Mucosa of stomach (tissue), 1 donor: ENCODE data around the gene SYNC.
A peak's percentile ranks its signal among the peaks of the same experiment; 100 is the strongest.

Source experiments
- H3K27me3 ChIP-seq: one replicate; pipeline ENCODE4 v1.7.0; 2013; ENCODE audit warnings: mild to moderate bottlenecking, low read length; ENCODE audit not compliant: control insufficient read depth, insufficient read depth
- H3K36me3 ChIP-seq: one replicate; pipeline ENCODE4 v1.7.0; 2013; ENCODE audit warnings: low read length; ENCODE audit not compliant: control insufficient read depth, insufficient read depth
- H3K4me1 ChIP-seq: one replicate; pipeline ENCODE4 v1.7.0; 2013; ENCODE audit warnings: mild to moderate bottlenecking, low read length; ENCODE audit not compliant: control insufficient read depth, insufficient read depth
- H3K4me3 ChIP-seq: one replicate; pipeline ENCODE4 v1.7.0; 2013; ENCODE audit warnings: low read length
- H3K9ac ChIP-seq: one replicate; pipeline ENCODE4 v1.7.0; 2013; ENCODE audit warnings: mild to moderate bottlenecking, low read length, moderate library complexity
- H3K9me3 ChIP-seq: one replicate; pipeline ENCODE4 v1.7.0; 2013; ENCODE audit warnings: mild to moderate bottlenecking, low read length, moderate library complexity; ENCODE audit not compliant: control insufficient read depth
- donor health status: Pancreatic carcinoma.

The SYNC gene

GRCh38 chr1:32741059-32741412 lies 38.5 kb upstream of the SYNC start:
- Histone ChIP-seq H3K4me1 (peaks cover 52% of the 10 kb centered on the region), H3K36me3 (no peaks in the 10 kb centered on the region), H3K9me3 (no peaks in the 10 kb centered on the region), H3K9ac (peak overlapping the region; percentile 88), H3K4me3 (no peak overlapping the region), H3K27me3 (no peaks in the 10 kb centered on the region)

GRCh38 chr1:32736812-32737791 lies 34.5 kb upstream of the SYNC start:
- Histone ChIP-seq H3K4me3 (no peak overlapping the region), H3K27me3 (no peaks in the 10 kb centered on the region), H3K4me1 (peaks cover 34% of the 10 kb centered on the region), H3K36me3 (no peaks in the 10 kb centered on the region), H3K9ac (peak overlapping the region; percentile 5), H3K9me3 (no peaks in the 10 kb centered on the region)

GRCh38 chr1:32733582-32734321 lies 31.2 kb upstream of the SYNC start:
- no peak overlapping the region for H3K4me3 ChIP-seq
- no peaks in the 10 kb centered on the region for H3K9me3 ChIP-seq
- no peaks in the 10 kb centered on the region for H3K27me3 ChIP-seq
- peak overlapping the region; percentile 29 for H3K9ac ChIP-seq
- H3K36me3 ChIP-seq, result no peaks in the 10 kb centered on the region
- H3K4me1 ChIP-seq, result peaks cover 37% of the 10 kb centered on the region

- Histone ChIP-seq H3K36me3 (no peaks in the 10 kb centered on the region), H3K27me3 (no peaks in the 10 kb centered on the region), H3K4me3 (no peak overlapping the region), H3K4me1 (peaks cover 38% of the 10 kb centered on the region), H3K9me3 (no peaks in the 10 kb centered on the region), H3K9ac (no peak overlapping the region)
Observed at GRCh38 chr1:32729254-32730046, 26.9 kb upstream of the SYNC start.

GRCh38 chr1:32728413-32729077 lies 26.0 kb upstream of the SYNC start:
- no peaks in the 10 kb centered on the region for H3K9me3 ChIP-seq
- no peak overlapping the region for H3K4me3 ChIP-seq
- H3K27me3 ChIP-seq, result no peaks in the 10 kb centered on the region
- H3K9ac ChIP-seq, result no peak overlapping the region
- peaks cover 34% of the 10 kb centered on the region for H3K4me1 ChIP-seq
- no peaks in the 10 kb centered on the region for H3K36me3 ChIP-seq

GRCh38 chr1:32727876-32728275 lies 25.3 kb upstream of the SYNC start:
- peaks cover 31% of the 10 kb centered on the region for H3K4me1 ChIP-seq
- H3K4me3 ChIP-seq, result no peak overlapping the region
- no peaks in the 10 kb centered on the region for H3K27me3 ChIP-seq
- no peak overlapping the region for H3K9ac ChIP-seq
- H3K36me3 ChIP-seq, result no peaks in the 10 kb centered on the region
- no peaks in the 10 kb centered on the region for H3K9me3 ChIP-seq

- H3K27me3 ChIP-seq, result no peaks in the 10 kb centered on the region
- H3K36me3 ChIP-seq, result no peaks in the 10 kb centered on the region
- peaks cover 24% of the 10 kb centered on the region for H3K4me1 ChIP-seq
- H3K9ac ChIP-seq, result no peak overlapping the region
- H3K4me3 ChIP-seq, result no peak overlapping the region
- H3K9me3 ChIP-seq, result no peaks in the 10 kb centered on the region
Observed at GRCh38 chr1:32725615-32725982, 23.0 kb upstream of the SYNC start.

GRCh38 chr1:32724678-32725614 lies 22.4 kb upstream of the SYNC start:
- H3K27me3 ChIP-seq, result no peaks in the 10 kb centered on the region
- H3K4me1 ChIP-seq, result peaks cover 20% of the 10 kb centered on the region
- no peak overlapping the region for H3K4me3 ChIP-seq
- H3K9me3 ChIP-seq, result no peaks in the 10 kb centered on the region
- H3K36me3 ChIP-seq, result no peaks in the 10 kb centered on the region
- no peak overlapping the region for H3K9ac ChIP-seq

GRCh38 chr1:32719681-32720275 lies 17.2 kb upstream of the SYNC start:
- Histone ChIP-seq H3K9me3 (no peaks in the 10 kb centered on the region), H3K36me3 (no peaks in the 10 kb centered on the region), H3K4me3 (no peak overlapping the region), H3K27me3 (no peaks in the 10 kb centered on the region), H3K4me1 (peaks cover 27% of the 10 kb centered on the region), H3K9ac (peak overlapping the region; percentile 31)

- H3K4me3 ChIP-seq, result no peak overlapping the region
Observed at GRCh38 chr1:32718527-32718926, 16.0 kb upstream of the SYNC start.

More at GRCh38 chr1:32718527-32718926, 16.0 kb upstream of the SYNC start:
- Histone ChIP-seq H3K36me3 (no peaks in the 10 kb centered on the region), H3K4me1 (peaks cover 31% of the 10 kb centered on the region), H3K9ac (no peak overlapping the region), H3K27me3 (no peaks in the 10 kb centered on the region), H3K9me3 (no peaks in the 10 kb centered on the region)
